GM19193 (cell line): ENCODE data around the gene ZBTB7A.

Source experiments
- POLR2A ChIP-seq: IDR thresholded peaks from 4 replicates; pipeline ENCODE4 v1.6.1; 2011; ENCODE audit not compliant: insufficient read depth, insufficient read length; ENCODE audit errors: extremely low read depth

The ZBTB7A gene

DNA sequence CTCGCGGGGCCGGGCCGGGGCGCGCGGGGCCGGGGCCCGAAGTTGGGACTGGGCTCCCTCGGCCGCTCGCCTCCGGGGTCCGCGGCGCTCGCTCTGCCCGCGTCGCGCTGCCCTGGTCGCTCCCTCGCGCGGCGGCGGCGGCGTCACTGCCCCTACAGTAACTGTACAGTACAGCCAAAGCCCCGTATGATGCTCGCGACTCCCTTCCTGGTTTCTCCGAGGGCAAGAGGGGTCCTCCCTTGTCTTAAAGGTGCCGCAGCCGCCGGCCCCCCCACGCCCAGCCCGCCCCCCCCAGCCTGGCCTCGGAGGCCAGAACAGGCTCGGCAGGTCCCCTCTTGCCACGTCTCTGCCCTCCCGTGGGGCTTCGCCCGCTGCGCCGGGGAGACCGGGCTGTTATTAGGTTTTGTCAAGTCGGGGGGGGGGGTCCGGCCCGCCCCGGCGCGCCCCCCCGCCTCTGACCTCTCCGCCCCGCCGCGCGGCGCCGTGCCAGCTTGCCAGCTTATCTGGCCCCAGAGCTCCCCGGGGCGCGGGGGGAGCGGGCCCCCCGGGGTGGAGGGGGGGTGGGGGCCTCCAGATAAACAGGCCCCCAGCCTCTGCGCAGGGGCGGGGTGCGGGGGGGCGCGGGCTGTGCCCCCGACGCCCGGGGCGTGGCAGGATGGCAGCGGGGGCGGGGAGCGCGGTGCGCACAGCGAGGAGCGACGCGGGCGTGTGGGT, at the start of gene ZBTB7A:
ZBTB7A (minus strand) TSS at position 218 of the 714 bp plus-strand sequence. CDS start 11,667 bp downstream, outside the sequence.
- peak; percentile 49 for TF ChIP-seq POLR2A

DNA sequence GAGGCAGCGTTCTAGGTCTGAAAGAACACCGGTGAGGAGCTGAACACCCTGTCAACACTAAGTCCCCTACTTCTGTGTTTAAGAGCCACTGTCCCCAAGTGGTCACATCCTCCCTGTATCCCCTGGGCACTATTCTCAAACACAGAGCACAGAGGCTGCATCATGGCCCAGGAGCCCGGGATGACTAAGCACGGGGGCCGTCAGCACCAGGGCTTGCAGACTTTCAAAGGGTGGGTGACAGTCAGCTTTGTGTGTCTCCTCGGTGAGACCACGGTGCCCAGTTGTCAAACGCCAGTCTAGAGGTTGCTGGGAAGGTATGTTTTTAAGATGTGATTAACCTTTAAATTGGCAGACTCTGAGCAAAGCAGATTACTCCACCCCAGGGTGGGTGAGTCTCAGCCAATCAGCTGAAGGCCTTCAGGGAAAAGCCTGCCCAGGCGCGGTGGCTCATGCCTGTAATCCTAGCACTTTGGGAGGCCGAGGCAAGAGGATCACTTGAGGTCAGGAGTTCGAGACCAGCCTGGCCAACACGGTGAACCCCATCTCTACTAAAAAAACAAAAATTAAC, 49.2 kb upstream of the ZBTB7A start:
- no peak for TF ChIP-seq POLR2A

DNA sequence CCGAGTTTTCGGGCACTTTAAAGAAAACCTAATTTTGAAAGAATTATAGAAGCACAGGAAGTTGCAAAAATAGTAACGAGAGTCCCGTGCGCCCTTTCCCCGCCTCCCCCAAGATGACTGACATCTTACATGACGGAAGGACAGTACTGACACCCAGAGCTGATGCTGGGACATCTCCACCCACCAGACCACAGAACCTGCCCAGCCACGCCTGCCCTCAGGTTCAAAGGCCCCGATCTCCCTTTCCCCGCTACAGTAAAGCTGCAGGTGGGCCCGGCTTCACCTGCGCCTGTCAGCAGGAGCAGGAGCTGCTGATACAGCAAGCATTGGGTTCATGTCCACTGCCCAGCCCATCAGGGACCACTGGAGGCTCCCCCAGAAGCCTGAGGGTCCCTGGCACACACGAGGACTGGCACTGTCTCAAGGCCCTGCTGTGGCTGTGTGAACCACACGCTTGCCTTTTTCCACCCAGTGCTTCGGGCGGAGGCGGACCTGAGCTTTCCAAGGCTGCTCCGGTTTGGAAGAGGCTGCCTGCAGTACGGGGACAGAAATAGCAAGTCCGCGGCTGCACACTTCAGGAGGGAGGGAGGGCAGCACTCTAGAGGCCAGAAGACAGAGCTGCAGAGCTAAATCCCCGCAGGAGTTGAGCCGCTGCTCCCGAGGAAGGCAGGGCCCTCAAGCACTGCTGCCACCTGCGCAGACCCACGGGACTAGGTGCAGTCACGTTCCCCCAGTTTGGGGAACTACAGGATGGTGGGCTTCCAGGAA, 48.5 kb upstream of the ZBTB7A start:
- TF ChIP-seq POLR2A: no peak

DNA sequence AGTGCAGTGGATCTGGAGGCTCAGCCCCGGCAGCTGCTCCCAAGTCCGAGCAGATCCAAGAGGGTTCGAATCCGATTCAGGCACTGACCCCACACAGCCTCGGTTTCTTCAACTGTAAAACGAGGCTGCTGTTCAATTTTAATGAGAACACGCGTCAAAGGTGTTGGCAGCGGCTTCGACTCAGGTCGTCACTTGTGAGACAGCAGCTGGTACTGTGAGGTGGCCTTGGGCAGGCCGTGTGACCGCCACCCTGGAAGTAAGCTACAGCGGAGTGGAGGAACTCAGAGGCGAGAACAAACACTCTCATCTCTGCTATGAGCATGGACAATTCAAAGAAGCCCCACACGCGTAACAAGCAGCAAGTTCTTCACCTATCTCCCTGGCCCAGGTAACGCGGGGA, 47.5 kb upstream of the ZBTB7A start:
- no peak for TF ChIP-seq POLR2A

DNA sequence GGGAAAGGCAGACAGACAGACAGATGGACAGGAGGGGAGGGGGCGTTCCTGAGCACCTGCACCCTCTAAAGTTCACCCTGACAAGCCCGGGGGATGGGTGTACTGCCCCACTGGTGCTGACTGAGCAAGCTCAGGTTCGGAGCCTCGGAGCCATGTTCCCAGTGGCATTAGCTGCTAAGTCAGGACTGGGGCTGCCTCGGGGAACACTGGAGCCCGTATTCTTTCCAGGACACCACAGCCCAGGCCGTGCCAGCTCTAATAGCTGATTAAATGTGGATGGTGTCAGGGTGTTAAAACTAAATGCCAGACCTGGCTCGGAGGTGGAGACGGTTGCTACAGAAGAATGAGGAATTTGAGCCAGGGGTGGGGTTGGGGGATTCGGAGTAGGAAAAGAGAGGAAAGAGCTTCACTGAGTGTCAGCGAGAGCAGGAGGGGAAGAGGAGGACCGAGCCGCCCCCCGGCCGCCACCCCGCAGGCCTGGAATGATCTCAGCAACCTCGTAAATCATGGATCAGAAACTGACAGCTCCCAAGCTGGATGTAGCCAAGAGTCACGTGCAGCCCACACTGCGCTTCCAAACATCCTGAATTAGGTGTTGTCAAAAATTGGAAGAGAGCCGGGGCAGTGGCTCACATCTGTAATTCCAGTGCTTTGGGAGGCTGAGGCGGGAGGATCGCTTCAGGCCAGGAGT, 46.8 kb upstream of the ZBTB7A start:
- no peak for TF ChIP-seq POLR2A

DNA sequence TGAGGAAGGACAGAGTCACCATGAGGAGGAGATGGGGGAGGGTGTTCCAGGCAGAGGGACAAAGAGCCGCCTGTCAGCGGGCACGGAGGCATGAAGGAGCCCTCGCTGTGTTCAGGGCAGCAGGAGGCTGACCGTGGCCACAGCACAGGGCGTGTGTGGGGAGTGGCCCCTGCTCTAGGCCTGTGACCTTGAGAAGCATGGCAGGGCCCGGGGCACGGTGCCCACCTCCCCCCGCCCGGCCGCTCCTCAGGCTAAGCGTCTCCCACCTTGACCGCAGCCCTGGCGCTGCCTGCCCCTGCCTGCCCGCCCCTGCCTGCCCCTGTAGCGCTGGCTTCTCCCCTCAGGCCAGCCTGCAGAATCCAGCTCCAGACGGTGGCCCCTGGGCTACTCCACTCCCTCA, 45.7 kb upstream of the ZBTB7A start:
- no peak for TF ChIP-seq POLR2A

DNA sequence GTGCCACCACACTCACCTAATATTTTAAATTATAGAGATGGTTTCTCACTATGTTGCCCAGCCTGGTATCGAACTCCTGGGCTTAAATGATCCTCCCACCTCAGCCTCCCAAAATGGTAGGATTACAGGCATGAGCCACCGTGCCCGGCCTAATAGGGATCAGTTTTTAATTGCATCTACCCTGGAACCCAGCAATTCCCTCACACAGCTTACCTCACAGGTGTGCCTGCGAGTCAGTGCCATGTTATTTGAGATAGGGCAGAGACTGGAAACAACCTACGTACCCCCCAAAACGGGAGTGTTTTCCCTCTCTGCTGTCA, 42.9 kb upstream of the ZBTB7A start:
- no peak for TF ChIP-seq POLR2A

DNA sequence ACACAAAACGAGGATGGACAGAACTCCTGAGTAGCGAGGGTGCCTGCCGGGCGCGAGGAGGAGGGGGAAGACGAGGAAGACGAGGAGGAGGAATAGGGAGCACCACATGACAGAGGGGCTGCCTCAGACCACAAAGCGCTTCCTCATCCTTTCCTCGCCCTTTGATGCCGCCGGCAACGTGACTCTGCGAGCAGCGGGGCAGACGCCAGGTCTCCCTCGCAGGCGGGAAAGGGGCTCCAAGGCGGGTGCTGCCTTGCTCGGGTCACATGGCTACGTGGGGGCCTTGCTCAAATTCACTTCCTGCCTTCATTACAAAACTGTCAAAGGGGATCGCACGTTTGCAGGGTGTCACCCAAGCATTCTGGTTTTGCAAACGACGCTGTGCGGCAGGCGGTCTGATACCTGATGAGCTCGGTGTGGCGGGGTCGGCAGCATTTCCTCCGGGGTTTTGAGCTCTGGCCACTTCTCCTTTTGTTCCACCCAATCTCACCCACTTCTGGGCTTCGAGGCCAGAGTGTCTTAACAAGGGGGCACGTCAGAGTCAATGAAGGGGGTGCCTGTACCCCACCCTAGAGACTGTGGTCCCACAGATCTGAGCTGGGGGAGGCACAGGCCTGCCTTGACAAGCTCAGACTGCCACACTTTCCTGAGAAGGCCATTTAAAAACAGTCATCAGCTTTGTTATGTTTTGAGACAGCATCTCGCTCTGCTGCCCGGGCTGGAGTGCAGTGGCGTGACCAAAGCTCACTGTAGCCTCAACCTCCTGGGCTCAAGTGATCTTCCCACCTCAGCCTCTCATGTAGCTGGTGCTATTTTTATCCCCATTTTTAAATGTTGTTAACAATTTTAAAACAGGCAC, 42.3 kb upstream of the ZBTB7A start:
- TF ChIP-seq POLR2A: peak; percentile 31

DNA sequence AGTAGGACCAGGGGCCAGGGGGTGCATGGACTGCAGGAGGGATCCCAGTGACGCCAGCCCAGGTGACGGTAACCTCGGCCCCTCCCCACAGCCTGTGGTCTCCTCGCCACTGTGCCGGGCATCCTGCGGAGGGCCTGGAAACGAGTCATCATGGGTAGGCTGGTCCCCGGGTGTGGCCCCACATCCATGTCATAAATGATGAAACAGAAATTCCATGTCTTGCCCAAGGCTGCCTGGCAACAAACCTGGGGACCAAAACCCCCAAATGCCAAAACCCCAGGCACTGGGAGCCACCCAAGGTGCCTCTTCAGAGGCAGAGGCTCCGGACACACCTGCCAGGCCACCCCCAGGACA, 36.4 kb upstream of the ZBTB7A start:
- no peak for TF ChIP-seq POLR2A

DNA sequence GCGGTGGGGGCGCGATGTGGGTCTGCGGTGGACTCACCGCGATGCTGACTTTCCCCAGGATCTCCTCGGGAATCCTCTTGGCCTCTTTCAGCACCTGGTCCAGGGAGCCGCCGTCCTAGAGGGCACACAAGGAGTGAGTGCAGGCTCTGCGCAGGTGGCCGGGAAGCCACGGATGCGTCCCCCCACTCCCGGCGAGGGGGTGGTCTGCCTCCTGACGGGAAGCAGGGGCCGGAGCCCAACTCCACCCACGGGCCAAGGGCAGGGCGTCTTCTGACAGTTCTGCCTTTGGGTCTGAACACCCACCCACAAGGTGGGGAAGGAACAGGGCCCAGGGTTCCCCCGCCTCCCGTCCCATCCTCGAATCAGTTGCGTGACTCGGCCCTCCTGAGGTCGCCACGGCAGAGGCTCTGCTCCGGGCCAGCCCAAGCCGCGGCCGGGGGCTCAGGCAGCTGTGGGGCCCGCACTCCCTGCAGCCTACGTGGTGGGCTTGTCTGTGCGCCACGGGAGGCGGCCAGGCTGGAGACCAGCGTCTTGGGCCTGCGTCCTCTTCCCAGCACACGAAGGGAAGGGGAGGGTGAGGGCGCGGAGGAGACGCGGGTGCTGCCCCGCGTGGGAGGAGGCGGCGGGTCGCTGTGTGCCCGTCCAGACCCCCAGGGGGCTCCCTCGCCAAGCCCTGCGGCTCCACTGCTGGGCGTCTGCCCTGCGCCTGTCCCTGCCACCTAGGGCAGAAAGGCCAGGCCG, 35.8 kb upstream of the ZBTB7A start:
- no peak for TF ChIP-seq POLR2A

DNA sequence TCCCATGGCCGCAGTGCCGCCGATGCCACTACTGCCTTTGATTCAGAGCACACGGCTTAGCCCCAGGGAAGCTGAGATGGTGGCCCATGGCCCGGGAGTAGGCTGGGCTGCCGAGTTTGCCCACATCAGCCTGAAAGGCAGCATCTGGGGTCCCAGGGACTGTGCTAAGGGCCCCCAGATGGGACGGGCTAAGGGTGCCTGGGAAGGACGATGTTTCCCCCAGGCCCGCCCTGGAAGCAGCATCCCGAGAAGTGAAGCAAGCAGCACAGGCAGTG, 34.7 kb upstream of the ZBTB7A start:
- TF ChIP-seq POLR2A: no peak

DNA sequence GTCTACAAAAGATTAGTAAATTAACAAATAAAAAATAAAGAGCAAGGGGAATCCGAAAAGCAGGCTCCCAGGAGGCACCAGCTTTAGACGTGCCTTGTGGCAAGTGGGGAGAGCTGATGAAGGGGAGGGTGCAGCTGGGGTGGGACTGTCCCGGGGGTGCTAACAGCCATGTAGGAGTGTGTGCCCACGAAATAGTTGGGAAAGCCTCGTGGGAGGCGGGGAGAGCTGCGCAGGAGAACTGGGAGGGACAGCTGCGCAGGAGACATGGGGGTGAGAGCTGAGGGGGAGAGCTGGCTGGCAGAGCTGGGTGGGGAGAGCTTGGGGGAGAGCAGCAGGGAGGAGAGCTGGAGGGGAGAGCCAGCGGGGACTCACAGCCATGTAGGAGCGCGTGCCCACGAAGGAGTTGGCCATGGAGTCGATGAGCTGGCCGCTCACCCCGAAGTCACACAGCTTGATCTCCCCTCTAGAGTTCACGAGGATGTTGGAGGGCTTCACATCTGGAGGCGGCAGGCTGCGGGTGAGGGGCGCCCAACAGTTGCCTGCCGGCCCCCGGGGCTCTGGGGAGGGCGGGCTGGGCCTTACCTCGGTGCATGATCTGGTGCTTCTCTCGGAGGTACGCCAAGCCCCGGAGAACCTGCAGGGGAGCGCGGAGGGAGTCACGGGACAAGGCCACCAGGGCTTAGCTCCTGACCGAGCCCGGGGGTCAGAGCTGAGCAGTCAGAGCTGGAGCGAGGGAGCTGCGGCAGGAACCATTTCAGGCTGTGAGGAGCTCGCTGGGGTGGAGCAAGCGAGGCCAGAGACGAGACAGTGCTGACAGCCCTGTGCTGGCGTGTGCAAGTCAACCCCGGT, 34.2 kb upstream of the ZBTB7A start:
- TF ChIP-seq POLR2A: no peak

DNA sequence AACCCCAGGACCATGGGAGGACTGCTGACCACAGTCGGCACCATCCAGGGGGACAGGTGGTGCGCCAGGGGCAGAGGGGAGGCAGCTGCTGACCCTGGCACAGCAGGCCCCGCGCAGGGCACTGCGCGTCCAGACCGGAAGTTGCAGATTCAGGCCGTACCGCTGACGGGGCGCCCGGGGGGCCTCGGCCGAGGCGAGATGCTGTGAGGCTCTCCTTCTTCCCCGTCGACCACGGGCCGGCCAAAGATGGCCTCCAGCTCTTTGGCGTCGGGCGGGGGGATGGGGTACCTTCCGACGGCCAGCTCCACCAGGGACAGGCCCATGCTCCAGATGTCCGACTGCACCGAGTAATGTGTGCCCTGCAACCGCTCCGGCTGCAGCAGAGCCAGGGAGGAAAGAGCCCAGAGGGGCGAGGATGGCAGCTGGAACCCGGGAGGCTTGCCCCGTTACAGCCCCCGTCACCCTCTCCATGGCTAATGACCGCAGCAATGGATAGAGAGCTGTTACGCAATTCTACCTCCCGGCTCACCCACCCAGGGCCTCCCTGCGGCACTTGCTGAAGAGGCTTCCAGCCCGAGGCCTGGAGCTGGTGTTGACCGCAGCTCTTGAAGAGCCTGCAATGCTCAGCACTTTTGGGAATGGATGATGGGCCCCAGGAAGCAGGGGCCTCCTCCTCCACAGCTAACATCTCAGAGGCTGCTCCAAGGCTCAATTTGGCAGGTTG, 32.5 kb upstream of the ZBTB7A start:
- TF ChIP-seq POLR2A: no peak

DNA sequence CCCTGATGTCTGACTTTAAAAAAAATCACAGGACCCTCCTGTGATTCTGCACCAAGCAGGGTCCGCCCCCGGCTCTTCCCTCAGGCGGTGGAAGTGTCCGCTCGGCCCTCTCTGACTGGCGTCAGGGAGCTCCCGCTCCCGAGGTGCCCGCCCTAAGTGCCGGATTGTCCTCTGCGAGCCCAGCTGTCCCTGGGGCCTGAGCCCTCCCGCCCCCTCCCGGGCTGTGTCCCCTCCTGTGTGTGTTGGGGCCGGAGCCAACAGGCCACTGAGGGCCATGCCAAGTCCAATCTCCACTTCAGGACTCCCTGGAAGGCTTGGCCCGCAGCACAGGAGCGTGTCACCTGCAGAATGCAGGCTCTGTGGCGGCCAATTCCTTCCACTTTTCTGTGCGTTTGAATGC, 31.8 kb upstream of the ZBTB7A start:
- no peak for TF ChIP-seq POLR2A

DNA sequence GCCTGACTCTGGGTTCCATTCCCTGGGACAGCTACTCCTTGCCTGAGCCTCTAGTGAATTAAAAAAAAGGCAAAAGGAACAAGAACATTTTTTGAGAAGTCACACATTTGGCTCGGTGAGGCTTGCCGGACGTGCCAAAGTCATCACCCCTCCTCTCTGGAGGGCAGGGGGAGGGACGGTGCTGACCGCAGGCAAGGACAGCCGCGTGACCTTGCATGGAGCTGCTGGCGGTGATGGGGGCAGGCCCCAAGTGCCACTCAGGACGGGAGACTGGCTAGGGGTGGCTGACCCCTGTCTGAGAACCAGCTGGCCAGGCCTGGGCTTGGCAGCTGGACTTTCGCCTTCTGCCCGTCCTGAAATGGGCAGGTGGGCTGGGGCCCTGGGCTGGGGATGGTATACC, 30.8 kb upstream of the ZBTB7A start:
- TF ChIP-seq POLR2A: no peak
